Psoas muscle (tissue), 8 donors: ENCODE results near the gene PHAF1. TPM values are rescaled to one million over a fixed set of nuclear protein-coding genes. Genes with fewer than 3 reads are reported as not detected.

Experiments
- ATAC-seq, 4 donors: fragments of 200-7000 bp; cut with Tn5 transposase; one replicate each; pipeline ENCODE4 v1.9.1; 2020; ENCODE audit warnings: moderate library complexity in 3 of 4, mild to moderate bottlenecking in 2 of 4
- DNase-seq, 2 donors: peaks; one replicate each; pipeline ENCODE4 v3.0.0-alpha.2; 2020
- H3K27ac ChIP-seq: fragments of 200-600 bp; one replicate; pipeline ENCODE4 v1.8.0; 2022
- H3K27me3 ChIP-seq, 3 donors: fragments of 200-600 bp in 1 of 3; one replicate each; pipeline versions ENCODE4 v1.6.1 to v1.8.0; 2013 to 2022; ENCODE audit warnings: low read length in 2 of 3, mild to moderate bottlenecking in 2 of 3, moderate library complexity in 1 of 3; ENCODE audit not compliant: insufficient read depth in 3 of 3
- H3K36me3 ChIP-seq, 2 donors: fragments of 200-600 bp in 1 of 2; one replicate each; pipeline versions ENCODE4 v1.6.1 to v1.8.0; 2013 to 2022; ENCODE audit warnings: low read depth in 1 of 2, mild to moderate bottlenecking in 1 of 2, moderate library complexity in 1 of 2; ENCODE audit not compliant: insufficient read depth in 1 of 2
- H3K4me1 ChIP-seq: fragments of 200-600 bp; one replicate; pipeline ENCODE4 v1.8.0; 2022
- H3K4me3 ChIP-seq: fragments of 200-600 bp; one replicate; pipeline ENCODE4 v1.8.0; 2022; ENCODE audit warnings: mild to moderate bottlenecking
- H3K9me3 ChIP-seq: fragments of 200-600 bp; one replicate; pipeline ENCODE4 v1.8.0; 2022
- CTCF ChIP-seq: fragments of 200-600 bp; IDR thresholded peaks from one replicate; pipeline ENCODE4 v1.8.0; 2022; ENCODE audit warnings: antibody characterized with exemption
- WGBS, 3 donors: extraction: QIAGEN DNeasy Blood & Tissue Kit; methylation state at CpG; one replicate each; pipeline versions ENCODE4 v1.1.6 to v1.1.7; 2013; 5-methylcytosine and 5-hydroxymethylcytosine counted together
- intact Hi-C, 2 donors: fragments of 100-400 bp; cut with DNase I; formaldehyde crosslinking; loops; one replicate each; pipeline versions ENCODE4 v1.11.0 to v1.14.2; 2022
- polyA plus RNA-seq, 3 donors: library from polyadenylated mRNA; stranded (reverse); fragments of 200-250 nt; gene quantifications; one replicate each; pipeline ENCODE4 v1.2.3, GENCODE V29; 2013
- total RNA-seq, 4 donors: library from RNA; stranded (reverse); fragmentation: NEBNext Ultra II Directional in 2 of 4; extraction: Animal tissue kit (Norgen Biotek cat#: 25700) in 2 of 4; gene quantifications; one replicate each; pipeline versions ENCODE4 v1.2.1 to v1.2.4, GENCODE V29; 2021 to 2023
- donor health status: healthy with polysubstance abuse.
- donor health status: DM: no; HTN: no; CAD: no; lungs with moderate emphysema.
- donor health status: Bipolar disorder and iron deficiency.
- donor health status: healthy.
- donor health status: DM: yes; HTN: yes; CAD: no.
- donor health status: DM: no; HTN: no; CAD: no.
- donor health status: DM: no; HTN: no; CAD: no.
- donor health status: DM: yes; HTN: yes; CAD: no.

Gene PHAF1
- total and polyA plus RNA-seq, 7 donors: 12.2 to 60.4 (median 15.4) TPM

- Histone ChIP-seq H3K27me3 (no peaks in the 10 kb centered on the region), H3K36me3 (peaks cover 0 to 15% of the 10 kb centered on the region in 2 donors), H3K27ac (peak overlapping the region; percentile 37), H3K4me1 (peaks cover 37% of the 10 kb centered on the region), H3K4me3 (no peak overlapping the region), H3K9me3 (no peaks in the 10 kb centered on the region)
- intact Hi-C loops: no loop called here
- WGBS, 3 donors: 72 to 86% (median 74%) methylated on average over 4 of the region's 4 CpGs
- peak in 2 of 4 donors; percentile 70 to 74 for ATAC-seq
- DNase-seq: no peak
- TF ChIP-seq CTCF: no peak
These were observed 25.3 kb upstream of the PHAF1 start for GRCh38 chr16:67084345-67085028.

DNA sequence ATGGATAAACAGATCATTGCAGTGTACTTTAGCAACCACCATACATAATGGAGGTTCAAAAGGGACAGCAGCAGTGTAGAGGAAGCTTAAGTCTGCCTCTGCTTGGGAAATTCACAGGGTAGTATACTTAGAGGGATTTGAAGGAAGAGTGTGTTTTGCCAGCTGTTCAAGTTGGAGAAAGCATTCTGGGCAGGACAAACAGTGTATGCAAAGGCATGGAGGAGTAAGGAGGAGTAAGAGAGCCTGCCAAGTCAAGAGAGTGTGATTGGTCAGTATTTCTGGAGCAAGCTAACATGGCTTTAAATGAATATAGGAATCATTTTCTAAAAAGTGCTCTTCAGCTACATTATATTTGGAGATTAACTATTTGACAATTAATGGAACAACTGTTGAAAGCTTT, 22.9 kb upstream of the PHAF1 start:
- H3K27ac ChIP-seq: peak overlapping the region; percentile 57
- no peak overlapping the region for H3K4me3 ChIP-seq
- H3K9me3 ChIP-seq: no peaks in the 10 kb centered on the region
- no peaks in the 10 kb centered on the region for H3K27me3 ChIP-seq
- intact Hi-C loops: no loop called here
- peaks cover 37% of the 10 kb centered on the region for H3K4me1 ChIP-seq
- TF ChIP-seq CTCF: no peak
- peaks cover 0 to 15% of the 10 kb centered on the region in 2 donors for H3K36me3 ChIP-seq
- DNase-seq: no peak
- peak; percentile 61 to 88 (median 83) for ATAC-seq

DNA sequence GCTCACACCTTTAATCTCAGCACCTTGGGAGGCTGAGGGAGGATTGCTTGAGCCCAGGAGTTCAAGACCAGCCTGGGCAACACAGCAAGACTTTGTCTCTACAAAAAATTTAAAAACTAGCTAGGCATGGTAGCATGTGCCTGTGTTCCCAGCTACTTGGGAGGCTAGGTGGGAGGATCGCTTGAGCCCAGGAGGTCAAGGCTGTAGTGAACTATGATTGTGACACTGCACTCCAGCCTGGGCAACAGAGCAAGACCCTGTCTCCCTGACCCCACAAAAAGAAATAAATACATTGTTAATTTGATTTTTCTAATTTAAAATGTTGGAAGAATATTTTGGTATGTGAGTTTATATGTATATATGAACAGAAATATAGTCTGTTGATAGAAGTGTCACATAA, 22.4 kb upstream of the PHAF1 start:
- no peaks in the 10 kb centered on the region for H3K9me3 ChIP-seq
- H3K27me3 ChIP-seq: no peaks in the 10 kb centered on the region
- H3K27ac ChIP-seq: peak overlapping the region; percentile 57
- TF ChIP-seq CTCF: no peak
- 95 to 100% (median 98%) methylated on average over 1 of the region's 1 CpG for WGBS, 3 donors
- intact Hi-C loops: no loop called here
- H3K36me3 ChIP-seq: peaks cover 0 to 13% of the 10 kb centered on the region in 2 donors
- ATAC-seq: no peak
- H3K4me1 ChIP-seq: peaks cover 37% of the 10 kb centered on the region
- H3K4me3 ChIP-seq: no peak overlapping the region
- DNase-seq: no peak

DNA sequence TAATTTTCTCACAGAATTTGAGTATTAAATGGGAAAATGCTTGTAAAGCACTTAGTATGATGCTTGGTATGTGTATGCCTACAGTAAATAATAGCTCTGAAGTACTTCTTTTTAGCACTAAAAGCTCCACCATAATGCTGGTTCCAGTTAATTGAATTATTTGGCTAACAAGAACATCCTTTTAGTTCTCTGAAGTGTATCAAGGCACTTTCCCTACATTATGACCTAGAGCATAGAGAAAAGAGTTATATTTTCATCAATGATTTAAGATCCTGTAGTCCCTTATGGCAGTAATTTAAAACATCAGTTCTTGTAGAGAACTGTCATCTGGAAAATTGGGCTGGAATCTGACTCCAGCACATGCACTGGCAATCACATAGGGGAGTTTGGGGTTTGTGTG, 21.9 kb upstream of the PHAF1 start:
- Histone ChIP-seq H3K4me1 (peaks cover 37% of the 10 kb centered on the region), H3K27me3 (no peaks in the 10 kb centered on the region), H3K9me3 (no peaks in the 10 kb centered on the region), H3K27ac (no peak overlapping the region), H3K36me3 (peaks cover 0 to 10% of the 10 kb centered on the region in 2 donors), H3K4me3 (no peak overlapping the region)
- DNase-seq: no peak
- no peak for TF ChIP-seq CTCF
- ATAC-seq: no peak
- intact Hi-C loops: no loop called here

DNA sequence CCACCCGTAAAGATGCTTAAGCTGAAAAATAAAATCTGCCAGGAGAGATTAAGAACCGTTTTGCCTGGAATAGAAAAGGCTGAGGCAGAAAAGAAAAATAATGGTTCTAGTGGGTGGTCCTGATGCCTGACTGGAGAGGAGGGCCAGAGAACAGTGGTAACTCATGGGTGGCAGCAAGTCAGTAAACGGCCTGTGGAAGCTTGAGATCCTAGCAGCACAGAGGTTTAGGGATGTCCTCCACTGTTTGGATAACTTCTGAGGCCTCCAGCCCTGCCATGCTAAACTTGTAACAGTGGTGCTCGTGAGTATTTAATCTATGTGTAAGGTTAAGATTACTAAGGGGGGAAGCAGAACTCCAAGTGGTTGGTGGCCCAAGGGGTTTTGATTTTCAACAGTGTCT, 21.2 kb upstream of the PHAF1 start:
- Histone ChIP-seq H3K27me3 (no peaks in the 10 kb centered on the region), H3K4me1 (peaks cover 37% of the 10 kb centered on the region), H3K9me3 (no peaks in the 10 kb centered on the region), H3K27ac (no peak overlapping the region), H3K36me3 (peaks cover 0 to 14% of the 10 kb centered on the region in 2 donors), H3K4me3 (no peak overlapping the region)
- no peak for TF ChIP-seq CTCF
- ATAC-seq (no peak), DNase-seq (no peak)
- 51 to 75% (median 55%) methylated on average over 4 of the region's 4 CpGs for WGBS, 3 donors
- intact Hi-C loops: no loop called here
